OCI-LY3 (cell line): ENCODE results near the gene MAML2.

ENCODE experiments used
- H2AFZ ChIP-seq: fragments of 200-600, 300-600 bp; shearing (Covaris generic); 2 replicates; pipeline ENCODE4 v1.6.0; 2014; ENCODE audit warnings: antibody characterized with exemption, low read depth, low read length
- H3K27ac ChIP-seq: fragments of 200-600, 300-600 bp; sonication (generic); 2 replicates; pipeline ENCODE4 v1.5.1; 2014; ENCODE audit warnings: mild to moderate bottlenecking, low read length, moderate library complexity, mixed read lengths
- H3K27me3 ChIP-seq: fragments of 200-600, 300-600 bp; sonication (generic); 2 replicates; pipeline ENCODE4 v1.6.1; 2014; ENCODE audit warnings: low read depth, low read length, mixed read lengths
- H3K36me3 ChIP-seq: fragments of 200-600, 300-600 bp; sonication (generic); replicated peaks from 2 replicates; pipeline ENCODE3; 2014; ENCODE audit warnings: low read depth, low read length, mixed read lengths
- H3K4me1 ChIP-seq: fragments of 300-600, 200-600 bp; sonication (generic); 2 replicates; pipeline ENCODE4 v1.6.1; 2014; ENCODE audit warnings: low read length, mixed read lengths
- H3K4me2 ChIP-seq: fragments of 200-600, 300-600 bp; sonication (generic); 2 replicates; pipeline ENCODE4 v1.6.1; 2014; ENCODE audit warnings: low read length, mixed read lengths
- H3K4me3 ChIP-seq: fragments of 300-600, 200-600 bp; sonication (generic); 2 replicates; pipeline ENCODE4 v1.5.1; 2014; ENCODE audit warnings: antibody characterized with exemption, mild to moderate bottlenecking, low read length, moderate library complexity
- H3K79me2 ChIP-seq: fragments of 300-600, 200-600 bp; shearing (Covaris generic); 2 replicates; pipeline ENCODE4 v1.6.1; 2014; ENCODE audit warnings: mild to moderate bottlenecking, low read length, mixed read lengths
- H3K9ac ChIP-seq: fragments of 300-600, 200-600 bp; shearing (Covaris generic); 2 replicates; pipeline ENCODE4 v1.6.0; 2014; ENCODE audit warnings: mild to moderate bottlenecking, low read length, moderate library complexity
- H3K9me3 ChIP-seq: fragments of 200-600, 300-600 bp; shearing (Covaris generic); 2 replicates; pipeline ENCODE4 v1.6.1; 2014; ENCODE audit warnings: low read length, mixed read lengths; ENCODE audit not compliant: insufficient read depth
- H4K20me1 ChIP-seq: fragments of 200-600, 300-600 bp; sonication (generic); 2 replicates; pipeline ENCODE4 v1.6.1; 2016; ENCODE audit warnings: low read length, mixed read lengths; ENCODE audit not compliant: insufficient read depth
- CTCF ChIP-seq: fragments of 200-600, 300-600 bp; sonication (generic); IDR thresholded peaks from 2 replicates; pipeline ENCODE4 v1.5.1; 2014; ENCODE audit warnings: antibody characterized with exemption, low read length, low read depth
- EZH2phosphoT487 ChIP-seq: fragments of 200-600 bp; shearing (Covaris generic); IDR thresholded peaks from 2 replicates; pipeline ENCODE4 v1.6.1; 2018; ENCODE audit warnings: antibody characterized with exemption, mixed run types, low read depth

The MAML2 gene

DNA sequence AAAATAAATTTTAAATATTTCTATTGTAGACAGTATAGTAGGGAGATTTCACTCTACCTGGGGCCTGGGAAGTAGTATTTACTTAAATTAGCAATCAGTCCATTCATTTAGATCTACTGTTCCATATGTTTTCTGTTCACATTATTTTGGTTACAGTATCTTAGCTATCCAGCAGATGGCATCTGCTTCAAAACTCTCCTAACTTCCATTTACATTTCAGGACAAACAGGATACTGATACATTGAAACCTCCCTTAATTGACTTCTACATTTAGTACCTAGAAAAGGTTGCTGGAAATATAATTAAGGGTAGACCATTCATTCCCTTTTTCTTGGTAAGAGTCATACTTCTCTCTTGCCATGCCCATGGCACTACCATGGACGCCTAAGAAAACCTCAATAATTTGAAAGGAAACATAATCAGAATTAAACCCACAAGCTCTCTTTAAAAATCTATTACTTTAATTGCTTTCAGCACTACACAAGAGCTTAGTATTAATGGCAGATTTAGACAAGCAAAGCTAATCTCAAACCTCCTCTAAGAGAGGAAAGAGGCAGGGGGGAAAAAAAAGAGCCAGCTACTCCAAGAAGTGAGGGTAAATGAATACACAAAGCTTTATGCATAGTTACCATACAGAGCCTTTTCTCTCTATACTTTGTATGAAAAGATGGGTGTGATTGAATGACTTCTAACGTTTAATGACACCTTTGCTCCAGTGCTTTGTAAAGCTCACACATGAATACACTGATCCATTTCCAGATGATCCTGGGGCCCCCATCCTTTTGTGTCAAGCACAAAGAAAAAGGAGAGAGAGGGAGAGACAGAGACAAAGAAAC lies 287.9 kb downstream of the MAML2 start:
- no peak overlapping the region for H3K4me2 ChIP-seq
- no peak overlapping the region for H3K9ac ChIP-seq
- no peaks in the 10 kb centered on the region for H3K79me2 ChIP-seq
- no peak overlapping the region for H3K4me3 ChIP-seq
- H3K27me3 ChIP-seq: no peaks in the 10 kb centered on the region
- no peaks in the 10 kb centered on the region for H3K9me3 ChIP-seq
- peaks cover 36% of the 10 kb centered on the region for H3K4me1 ChIP-seq
- no peaks in the 10 kb centered on the region for H4K20me1 ChIP-seq
- H3K36me3 ChIP-seq: no peaks in the 10 kb centered on the region
- H2AFZ ChIP-seq: no peak overlapping the region
- no peak overlapping the region for H3K27ac ChIP-seq
- TF ChIP-seq EZH2phosphoT487 (no peak), CTCF (peak; percentile 51)

DNA sequence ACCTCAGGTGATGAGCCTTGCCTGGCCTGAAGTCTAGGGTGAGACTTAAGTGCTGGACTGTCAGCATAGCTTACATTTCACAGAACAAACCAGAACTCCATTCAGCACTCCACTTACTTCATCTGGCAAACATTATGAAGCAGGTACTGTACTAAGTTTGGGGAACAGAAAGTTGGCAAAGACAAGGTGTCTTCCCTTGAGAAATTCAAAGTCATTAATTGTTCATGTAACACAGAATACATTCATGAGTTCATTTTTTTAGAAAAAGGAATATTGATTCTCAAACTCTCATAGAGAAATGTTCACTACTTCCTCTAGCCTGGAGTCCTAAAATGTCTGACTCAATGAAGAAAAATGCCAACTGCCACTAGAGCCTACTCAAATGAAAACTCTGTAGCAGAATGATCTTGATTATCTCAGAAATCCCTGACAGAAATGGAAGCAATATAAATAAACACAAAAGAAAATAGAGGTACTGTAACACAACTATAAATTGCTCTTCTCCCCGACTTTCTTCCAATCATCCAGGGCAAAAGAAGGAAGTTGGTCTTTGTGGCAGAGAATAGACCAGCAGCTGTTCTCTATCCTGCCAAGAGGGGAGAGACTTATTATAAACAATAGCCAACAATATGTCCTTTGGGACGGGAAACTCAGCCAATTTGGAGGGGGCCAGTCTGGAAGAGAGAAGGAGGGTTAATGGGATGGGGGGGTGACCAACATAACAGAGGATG lies 289.9 kb downstream of the MAML2 start:
- H3K4me2 ChIP-seq: peak overlapping the region; percentile 71
- H2AFZ ChIP-seq: no peak overlapping the region
- H3K4me1 ChIP-seq: peaks cover 36% of the 10 kb centered on the region
- H3K79me2 ChIP-seq: no peaks in the 10 kb centered on the region
- no peaks in the 10 kb centered on the region for H3K9me3 ChIP-seq
- peak overlapping the region; percentile 43; the same call in 1 of the 2 replicates for H3K4me3 ChIP-seq
- no peaks in the 10 kb centered on the region for H3K27me3 ChIP-seq
- H3K27ac ChIP-seq: peak overlapping the region; percentile 57
- no peak overlapping the region for H3K9ac ChIP-seq
- TF ChIP-seq CTCF (no peak), EZH2phosphoT487 (no peak)
- no peaks in the 10 kb centered on the region for H3K36me3 ChIP-seq
- no peaks in the 10 kb centered on the region for H4K20me1 ChIP-seq

DNA sequence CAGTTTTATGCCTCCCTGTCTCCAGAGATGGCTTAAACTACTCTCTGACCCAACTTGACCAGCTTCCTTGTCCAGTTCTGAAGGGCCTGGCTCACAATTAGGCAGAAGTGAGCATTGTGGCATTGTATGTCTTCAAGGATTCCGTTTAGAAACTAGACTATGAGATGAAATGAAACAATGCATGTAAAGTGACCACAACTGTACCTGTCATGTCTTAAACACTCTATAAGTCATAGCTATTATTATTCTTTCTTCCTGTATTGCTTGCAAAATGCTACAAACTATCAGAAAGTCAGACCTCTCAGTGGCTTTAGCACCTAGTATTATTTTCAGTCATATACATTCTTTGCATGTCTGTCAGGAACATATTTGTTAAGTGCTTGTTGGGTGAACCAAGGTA lies 291.2 kb downstream of the MAML2 start:
- no peak overlapping the region for H3K9ac ChIP-seq
- no peaks in the 10 kb centered on the region for H3K27me3 ChIP-seq
- no peak overlapping the region for H3K4me2 ChIP-seq
- no peaks in the 10 kb centered on the region for H3K79me2 ChIP-seq
- H3K4me3 ChIP-seq: no peak overlapping the region
- H4K20me1 ChIP-seq: no peaks in the 10 kb centered on the region
- no peak overlapping the region for H3K27ac ChIP-seq
- H3K4me1 ChIP-seq: peaks cover 36% of the 10 kb centered on the region
- TF ChIP-seq EZH2phosphoT487 (no peak), CTCF (no peak)
- no peaks in the 10 kb centered on the region for H3K9me3 ChIP-seq
- H2AFZ ChIP-seq: no peak overlapping the region
- no peaks in the 10 kb centered on the region for H3K36me3 ChIP-seq

- Histone ChIP-seq H4K20me1 (no peaks in the 10 kb centered on the region), H3K9ac (no peak overlapping the region), H3K27me3 (no peaks in the 10 kb centered on the region), H3K4me3 (no peak overlapping the region), H3K36me3 (no peaks in the 10 kb centered on the region), H3K9me3 (no peaks in the 10 kb centered on the region), H3K4me1 (peaks cover 36% of the 10 kb centered on the region), H3K79me2 (no peaks in the 10 kb centered on the region), H3K4me2 (no peak overlapping the region), H3K27ac (no peak overlapping the region), H2AFZ (no peak overlapping the region)
- TF ChIP-seq CTCF (no peak), EZH2phosphoT487 (no peak)
Measured at GRCh38 chr11:96050435-96051182, 292.4 kb downstream of the MAML2 start.
